ENCODE results near the gene OLAH.

Gene OLAH

DNA sequence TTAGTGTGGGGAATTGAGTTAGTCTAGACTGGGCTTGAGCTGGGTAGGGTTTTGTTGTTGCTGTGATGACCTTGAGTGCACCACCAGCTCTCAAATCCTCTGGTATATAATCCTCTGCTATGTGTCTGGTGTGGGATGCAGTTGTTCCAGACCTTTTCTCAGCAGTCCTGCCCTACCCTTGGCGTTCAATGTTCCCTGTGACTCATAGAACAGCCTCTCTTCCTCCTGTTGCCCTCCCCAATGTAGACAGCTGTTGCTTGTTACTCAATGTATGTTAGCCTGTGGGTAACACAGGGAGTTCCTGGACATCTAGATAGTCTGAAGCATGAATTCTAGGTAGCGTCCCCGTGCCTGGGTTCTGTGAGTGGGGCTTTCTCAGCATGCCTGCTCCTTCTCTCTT, 25.1 kb downstream of the OLAH start:
- H3K27ac ChIP-seq: no peak overlapping the region

DNA sequence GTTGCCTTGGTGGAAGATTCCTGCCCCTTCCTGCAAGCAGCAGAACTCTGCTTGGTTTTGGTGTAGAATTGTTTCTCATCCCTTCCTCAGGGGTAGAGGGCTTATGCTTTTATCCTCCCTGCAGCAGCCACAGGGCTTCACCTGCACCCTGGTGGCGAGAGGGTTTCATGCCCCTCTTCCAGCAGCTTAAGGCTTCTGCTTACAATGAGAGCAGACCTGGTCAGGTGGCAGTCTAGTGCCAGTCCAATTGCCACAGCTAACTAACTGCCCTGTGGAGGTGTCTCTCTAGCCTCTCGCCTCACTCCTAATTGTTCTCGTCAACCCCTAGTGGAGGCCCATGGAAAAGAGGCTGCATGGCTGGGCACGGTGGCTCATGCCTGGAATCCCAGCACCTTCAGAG, 25.5 kb downstream of the OLAH start:
- no peak for DNase-seq (ENCODE audit: low read depth, low spot score)
- H3K27ac ChIP-seq: no peak overlapping the region

More for the DNA sequence above, 25.1 kb downstream of the OLAH start:
- peak; percentile 33 for DNase-seq (ENCODE audit: low read depth, low spot score)

DNA sequence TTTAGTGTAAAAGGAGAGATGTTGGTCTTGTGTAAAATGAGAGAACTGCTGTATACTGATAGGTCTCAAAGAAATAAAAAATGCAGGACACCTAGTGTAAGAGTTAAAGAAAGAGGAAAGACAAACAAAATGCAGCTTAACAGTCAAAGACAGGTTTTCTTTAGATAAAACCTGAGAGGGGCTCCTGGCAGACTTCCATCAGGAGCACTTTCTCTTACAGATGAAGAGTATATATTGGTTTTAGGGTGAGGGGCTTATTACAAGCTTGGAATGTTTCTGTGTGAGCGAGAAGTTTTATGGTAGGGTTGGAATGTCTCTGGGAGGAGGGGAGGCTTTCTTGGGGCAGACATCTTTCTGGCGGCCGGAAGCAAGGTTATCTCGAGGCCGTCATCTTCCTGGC, 28.6 kb downstream of the OLAH start:
- DNase-seq (ENCODE audit: low read depth, low spot score): no peak
- H3K27ac ChIP-seq: no peak overlapping the region

DNA sequence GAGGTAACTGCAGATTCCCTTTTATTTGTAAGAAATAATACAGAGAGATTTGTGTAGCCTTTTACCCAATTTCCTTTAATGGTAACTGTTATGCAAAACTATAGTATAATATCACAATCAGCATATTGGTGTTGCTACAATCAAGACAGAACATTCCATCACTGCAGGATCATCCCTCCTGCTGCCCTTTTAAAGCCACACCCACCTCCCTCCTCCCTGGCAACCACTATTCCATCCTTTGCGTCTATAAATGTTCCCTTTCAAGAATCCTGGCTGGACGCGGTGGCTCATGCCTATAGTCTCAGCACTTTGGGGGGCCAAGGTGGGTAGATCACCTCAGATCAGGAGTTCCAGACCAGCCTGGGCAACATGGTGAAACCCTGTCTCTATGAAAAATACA, 31.7 kb downstream of the OLAH start:
- no peak for DNase-seq (ENCODE audit: low read depth, low spot score)
- no peak overlapping the region for H3K27ac ChIP-seq

DNA sequence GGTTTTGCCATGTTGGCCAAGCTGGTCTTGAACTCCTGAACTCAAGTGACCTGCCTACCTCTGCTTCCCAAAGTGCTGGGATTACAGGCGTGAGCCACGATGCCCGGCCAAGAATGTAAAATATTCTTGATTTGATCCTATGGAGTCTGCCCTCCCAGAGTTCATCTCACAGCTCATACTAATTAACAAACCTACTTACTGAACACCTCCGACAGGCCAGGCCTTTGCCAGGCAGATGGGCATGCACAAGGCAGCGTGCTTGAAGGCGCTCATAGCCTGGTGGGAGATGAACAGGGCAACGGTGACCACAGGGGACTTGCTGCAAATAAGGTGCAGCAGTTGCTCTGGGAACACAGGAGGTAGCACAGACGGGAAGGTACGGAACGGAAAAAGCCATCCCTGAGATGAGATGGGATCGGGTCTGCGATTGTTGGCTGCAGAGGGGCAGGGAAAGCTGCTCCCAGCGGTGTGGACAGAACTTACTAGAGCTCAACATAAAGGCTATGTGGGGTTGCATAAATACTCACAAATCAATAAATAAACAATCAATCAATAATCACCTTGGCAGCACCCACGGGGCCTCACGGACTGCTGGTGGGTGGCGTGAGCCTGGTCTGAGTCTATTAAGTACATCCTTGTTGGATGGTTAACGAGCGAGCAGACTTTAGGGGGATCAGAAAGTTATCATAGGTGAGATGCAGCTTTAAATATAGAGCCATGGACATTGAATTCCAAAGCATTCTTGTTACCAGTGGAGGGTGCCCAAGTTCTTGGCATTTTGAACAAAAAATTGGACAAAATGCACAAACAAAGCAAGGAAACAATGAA, 40.1 kb downstream of the OLAH start:
- DNase-seq (ENCODE audit: low read depth, low spot score): no peak
- no peak overlapping the region for H3K27ac ChIP-seq

DNA sequence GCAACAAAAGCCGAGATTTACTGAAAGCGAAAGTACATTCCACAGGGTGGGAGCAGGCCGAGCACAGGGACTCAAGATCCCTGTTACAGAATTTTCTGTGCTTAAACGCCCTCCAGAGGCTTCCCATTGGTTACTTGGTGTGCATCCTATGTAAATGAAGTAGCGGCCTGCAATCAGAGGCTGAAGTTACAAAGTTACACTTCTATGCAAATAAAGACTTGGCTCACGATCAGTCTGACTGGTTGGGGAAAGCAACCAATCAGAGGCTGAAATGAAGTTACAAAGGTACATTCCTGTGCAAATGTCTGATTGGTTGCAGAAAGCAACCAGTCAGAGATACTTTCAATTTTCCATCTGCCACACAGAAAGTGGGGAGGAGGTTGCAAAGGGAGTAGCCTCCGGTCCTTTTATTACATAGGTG, 40.8 kb downstream of the OLAH start:
- peak; percentile 84 for DNase-seq (ENCODE audit: low read depth, low spot score)
- peak overlapping the region; percentile 12 for H3K27ac ChIP-seq

DNA sequence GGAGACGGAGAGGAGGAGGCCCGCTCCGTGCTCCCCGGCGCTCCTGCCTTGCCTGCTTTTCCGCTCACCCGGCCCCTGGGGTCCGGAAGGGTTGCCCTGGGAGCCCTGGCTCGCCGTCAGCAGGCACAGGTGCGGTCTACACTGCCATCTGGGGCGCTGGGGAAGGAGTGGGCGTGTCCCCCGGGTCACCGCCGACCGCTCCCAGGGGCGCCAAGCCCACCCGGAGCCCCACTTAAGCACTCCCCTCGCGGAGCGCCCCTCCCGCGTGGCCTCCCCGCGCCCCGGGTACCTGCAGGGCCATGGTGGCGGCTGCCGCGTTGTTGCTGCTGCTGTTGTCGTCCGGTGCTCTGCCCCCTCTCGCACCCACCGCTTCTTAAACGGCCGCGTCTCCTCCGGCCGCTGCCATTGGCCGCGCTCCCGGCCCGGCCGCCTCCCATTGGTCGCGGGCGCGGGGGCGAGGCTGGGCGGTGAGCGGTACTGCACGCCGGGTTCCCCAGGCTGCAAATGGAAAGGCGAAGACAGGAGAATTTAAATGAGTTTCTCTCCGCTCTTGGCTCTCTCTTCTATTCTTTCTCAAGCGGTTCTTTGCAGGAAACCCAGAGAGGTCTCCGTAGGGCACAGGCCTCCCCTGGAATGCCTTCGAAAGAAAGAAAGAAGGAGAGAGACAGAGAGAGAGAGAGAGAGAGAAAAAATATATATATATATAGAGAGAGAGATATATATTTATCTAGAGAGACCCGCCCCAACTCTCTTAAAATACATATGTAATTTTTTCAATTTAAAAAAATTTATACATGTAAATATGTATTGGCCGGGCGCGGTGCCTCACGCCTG, 44.9 kb downstream of the OLAH start, which contains the start of gene ACBD7:
ACBD7 (minus strand) TSS at position 349 of the 834 bp plus-strand sequence; CDS start at position 301, 48 bp downstream.
- DNase-seq (ENCODE audit: low read depth, low spot score): no peak
- H3K27ac ChIP-seq: no peak within 1 kb of the TSS

DNA sequence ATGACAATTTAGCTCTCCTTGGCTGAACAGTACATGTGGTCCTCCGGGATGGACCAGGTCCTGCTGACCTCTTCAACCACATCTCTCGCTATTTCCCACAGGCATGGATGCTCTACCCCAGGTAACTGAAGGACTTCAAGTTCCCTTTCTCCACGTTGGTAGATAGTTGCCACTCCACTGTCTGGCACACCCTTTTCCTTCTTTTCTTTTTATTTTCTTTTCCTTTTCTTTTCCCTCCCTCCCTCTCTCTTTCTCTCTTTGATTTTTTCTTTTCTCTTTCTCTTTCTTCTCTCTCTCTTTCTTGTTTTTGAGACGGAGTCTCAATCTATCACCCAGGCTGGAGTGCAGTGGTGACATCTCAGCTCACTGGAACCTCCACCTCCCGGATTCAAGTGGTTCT, 47.7 kb downstream of the OLAH start:
- DNase-seq (ENCODE audit: low read depth, low spot score): no peak
- no peak overlapping the region for H3K27ac ChIP-seq

DNA sequence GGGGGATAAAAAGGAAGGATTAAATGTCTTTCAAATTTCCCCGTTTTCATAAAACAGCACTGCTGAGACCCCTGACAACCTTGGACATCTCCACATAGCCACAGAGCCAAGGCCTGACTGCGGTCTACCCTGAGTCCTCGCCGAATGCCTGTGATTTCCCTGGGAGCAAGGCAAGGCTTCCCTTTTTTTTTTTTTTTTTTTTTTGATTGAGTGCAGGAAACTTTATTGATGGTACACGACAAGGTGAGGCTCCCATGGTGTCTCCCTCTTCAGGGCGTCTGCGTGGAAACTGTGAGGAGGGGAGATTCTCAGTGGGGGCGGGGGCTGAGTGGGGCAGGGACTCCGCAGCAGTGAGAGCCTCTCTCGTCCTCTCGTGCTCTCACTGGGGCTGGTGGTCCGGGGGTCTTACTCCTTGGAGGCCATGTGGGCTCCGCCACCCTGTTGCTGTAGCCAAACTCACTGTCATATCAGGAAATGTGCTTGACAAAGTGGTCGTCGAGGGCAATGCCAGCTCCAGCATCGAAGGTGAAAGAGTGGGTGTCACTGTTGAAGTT, 49.2 kb downstream of the OLAH start:
- DNase-seq (ENCODE audit: low read depth, low spot score): no peak
- H3K27ac ChIP-seq: no peak overlapping the region

DNA sequence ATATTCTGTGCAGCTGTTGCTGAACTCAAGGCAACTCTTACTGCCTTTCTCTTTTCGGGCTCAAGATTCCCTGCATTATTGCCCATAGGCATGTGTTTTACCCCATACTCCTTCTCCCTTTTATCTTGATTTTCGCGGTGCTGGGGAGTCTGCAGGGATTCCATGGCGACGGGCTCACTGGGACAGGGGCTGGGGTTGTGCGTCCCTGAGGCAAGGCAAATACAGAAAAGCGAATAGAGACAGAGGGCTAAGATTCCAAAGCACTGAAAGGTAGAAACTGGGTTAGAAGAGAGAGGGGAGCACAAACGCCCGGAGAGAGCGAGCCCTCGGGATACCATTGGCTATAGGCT, 52.9 kb downstream of the OLAH start:
- H3K27ac ChIP-seq: peak overlapping the region; percentile 98
- no peak for DNase-seq (ENCODE audit: low read depth, low spot score)

DNA sequence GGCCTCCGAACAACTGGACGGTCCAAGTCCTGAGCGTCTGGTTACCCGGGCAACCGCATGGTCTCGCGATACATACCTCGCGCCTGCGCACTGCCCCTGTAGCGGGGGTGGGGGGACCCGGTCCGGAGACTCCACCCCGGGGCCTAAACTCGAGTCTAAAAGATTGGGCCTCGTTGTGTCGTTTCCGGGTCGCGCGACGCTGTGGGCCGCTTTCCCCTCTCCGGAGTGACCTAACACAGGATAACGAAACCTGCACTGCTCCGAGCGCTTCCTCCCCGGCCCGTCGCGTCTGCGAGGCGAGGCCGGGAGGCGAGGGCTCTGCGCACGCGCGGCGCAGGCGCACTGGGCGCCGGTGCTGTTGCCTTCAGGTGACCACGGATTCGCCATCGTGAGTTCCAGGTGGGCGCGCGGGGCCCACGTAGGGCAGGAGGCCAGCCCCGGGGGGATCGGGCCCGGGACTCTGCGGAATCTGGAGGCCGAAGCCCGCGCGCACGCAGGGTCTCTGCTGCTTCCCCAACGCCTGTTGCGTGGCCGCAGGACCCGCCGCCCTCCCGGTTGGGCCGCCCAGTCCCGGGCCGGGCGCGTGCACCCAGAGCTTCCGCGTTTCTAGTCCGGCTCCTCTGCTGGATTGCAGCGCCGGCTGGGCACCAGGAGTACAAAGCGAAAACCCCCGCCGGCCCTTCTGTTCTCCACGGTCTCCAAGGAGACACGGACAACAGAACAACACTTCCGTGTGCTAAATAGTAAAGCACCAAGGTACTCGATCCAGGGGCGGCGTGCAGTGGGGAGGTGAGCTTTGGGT, 53.5 kb downstream of the OLAH start, which contains the start of gene RPP38:
RPP38 (plus strand) TSS at position 345 of the 802 bp plus-strand sequence. CDS start 5,960 bp downstream, outside the sequence.
- DNase-seq (ENCODE audit: low read depth, low spot score): peak; percentile 60
- H3K27ac ChIP-seq: peak within 1 kb of the TSS; percentile 98

DNA sequence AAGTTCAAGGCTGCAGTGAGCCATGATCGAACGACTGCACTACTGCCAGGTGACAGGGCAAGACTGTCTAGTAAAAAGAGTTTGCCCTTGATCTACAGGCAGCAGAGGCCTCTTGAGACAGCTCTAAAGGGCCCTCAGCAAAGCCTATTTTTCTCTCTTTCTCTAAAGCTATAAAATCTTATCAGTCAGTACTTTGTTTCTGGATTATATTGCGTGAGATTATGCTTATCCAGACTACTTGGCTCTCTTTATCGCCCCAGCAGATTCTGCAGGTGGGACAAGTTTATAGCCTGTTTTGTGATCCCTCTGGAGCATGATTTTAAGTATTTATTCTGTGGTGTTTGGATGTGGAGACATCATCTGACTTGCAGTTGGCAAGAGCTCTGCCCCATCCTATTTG, 56.1 kb downstream of the OLAH start:
- H3K27ac ChIP-seq: no peak overlapping the region
- DNase-seq (ENCODE audit: low read depth, low spot score): no peak

DNA sequence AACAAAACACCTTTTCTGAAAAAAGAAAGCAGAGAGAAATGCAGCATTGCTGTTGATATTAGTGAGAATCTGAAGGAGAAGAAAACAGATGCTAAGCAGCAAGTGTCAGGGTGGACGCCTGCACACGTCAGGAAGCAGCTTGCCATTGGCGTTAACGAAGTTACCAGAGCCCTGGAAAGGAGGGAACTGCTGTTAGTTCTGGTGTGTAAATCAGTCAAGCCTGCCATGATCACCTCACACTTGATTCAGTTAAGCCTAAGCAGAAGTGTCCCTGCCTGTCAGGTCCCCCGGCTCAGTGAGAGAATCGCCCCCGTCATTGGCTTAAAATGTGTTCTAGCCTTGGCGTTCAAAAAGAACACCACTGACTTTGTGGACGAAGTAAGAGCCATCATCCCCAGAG, 59.8 kb downstream of the OLAH start:
- no peak for DNase-seq (ENCODE audit: low read depth, low spot score)
- no peak overlapping the region for H3K27ac ChIP-seq

DNA sequence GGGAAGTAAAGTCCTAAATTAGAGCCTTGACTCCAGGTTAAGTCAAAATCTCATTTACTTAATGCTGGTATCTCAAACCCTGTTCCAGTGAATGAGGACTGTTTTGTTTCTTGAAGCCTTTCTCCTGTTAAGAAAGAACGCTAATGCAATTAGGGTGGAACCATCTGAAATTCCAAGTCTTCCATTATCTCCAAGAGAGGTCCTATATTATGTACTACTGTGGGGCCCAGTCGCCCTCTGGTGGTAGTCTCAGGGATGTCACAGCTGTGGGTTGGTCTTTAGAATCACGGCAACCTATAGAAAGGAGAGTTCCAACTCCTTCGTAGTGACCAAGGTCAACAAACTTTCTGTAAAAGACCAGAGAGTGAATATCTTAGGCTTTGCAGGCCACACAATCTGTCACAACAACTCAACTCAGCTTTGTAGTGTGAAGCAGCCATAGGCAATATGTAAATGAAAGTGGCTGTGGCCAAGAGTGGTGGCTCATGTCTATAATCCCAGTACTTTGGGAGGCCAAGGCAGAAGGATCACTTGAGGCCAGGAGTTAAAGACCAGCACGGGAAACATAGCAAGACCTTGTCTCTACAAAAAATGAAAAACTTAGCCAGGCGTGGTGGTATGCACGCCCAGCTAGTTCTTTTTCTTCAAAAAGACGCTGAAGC, 62.7 kb downstream of the OLAH start:
- H3K27ac ChIP-seq: peak overlapping the region; percentile 29
- DNase-seq (ENCODE audit: low read depth, low spot score): no peak

DNA sequence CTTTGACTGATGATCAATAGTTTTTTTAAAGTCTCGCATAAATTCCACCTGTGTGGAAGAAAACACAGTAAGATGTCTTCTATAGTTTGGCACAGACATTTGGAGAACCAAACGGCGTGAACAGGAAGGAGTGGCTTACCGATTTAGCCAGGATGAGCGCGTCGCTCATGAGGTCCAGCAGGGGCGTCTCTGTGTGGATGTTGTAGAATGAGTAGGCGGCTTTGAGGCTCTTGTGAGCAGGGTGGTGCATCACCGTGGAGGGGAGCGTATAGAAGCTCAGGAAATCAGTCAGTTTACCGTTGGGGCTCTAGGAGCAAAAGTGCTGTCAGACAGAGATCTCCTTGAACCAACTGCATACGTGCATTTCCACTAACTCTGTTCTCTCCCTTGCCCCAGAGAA, 68.9 kb downstream of the OLAH start:
- no peak for DNase-seq (ENCODE audit: low read depth, low spot score)
- H3K27ac ChIP-seq: no peak overlapping the region

DNA sequence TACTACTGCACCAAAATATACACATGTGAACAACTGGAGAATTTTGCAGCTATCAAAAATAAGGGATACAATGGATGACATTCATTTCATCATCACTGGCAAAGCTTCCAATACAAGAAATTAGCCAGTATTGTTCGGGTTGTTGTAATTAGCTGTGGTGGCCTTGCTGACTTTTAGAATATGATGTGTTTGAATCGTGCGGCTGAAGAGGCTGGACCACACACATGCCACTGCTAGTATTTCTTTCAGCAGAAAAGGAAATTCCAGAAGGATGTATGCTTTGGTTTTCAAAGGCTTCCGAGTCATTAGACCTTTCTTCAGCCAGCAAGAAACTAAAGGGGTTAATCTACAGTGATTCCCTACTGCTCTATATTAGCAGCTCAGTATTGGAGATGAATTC, 70.0 kb downstream of the OLAH start:
- no peak for DNase-seq (ENCODE audit: low read depth, low spot score)
- no peak overlapping the region for H3K27ac ChIP-seq

DNA sequence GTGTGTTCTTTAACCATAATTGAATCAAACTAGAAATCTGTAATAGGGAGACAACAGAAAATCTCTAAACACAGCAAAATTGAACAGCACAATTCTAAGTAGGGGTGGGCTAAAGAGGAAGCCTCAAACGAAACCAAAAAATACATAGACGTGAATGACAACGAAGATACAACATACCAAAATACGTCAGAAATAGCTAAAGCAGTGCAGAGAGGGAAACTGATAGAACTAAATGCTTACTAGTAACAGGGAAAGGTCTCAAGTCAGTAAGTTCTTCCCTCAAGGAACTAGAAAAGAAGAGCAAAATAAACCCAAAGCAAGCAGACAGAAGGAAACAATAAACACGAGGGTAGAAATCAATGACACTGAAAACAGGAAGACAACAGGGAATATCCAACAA, 72.5 kb downstream of the OLAH start:
- no peak overlapping the region for H3K27ac ChIP-seq
- DNase-seq (ENCODE audit: low read depth, low spot score): no peak

DNA sequence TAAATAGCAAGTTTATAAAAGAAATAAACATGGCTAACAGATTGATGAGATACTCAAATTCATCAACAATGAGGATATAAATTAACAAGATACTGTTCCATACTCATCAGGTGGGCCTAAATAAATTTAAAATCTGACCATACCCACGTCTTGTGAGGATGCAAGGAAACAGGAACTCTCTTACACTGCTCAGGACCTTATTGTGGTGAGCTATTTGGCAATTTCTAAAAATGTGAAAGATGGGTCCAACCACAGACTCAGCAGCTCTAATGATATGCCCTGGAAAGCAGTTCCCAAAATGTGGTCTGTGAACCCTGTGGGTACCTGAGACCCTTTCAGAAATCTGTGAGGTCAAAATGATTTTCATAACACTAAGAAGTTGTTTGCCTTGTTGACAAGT, 74.9 kb downstream of the OLAH start:
- DNase-seq (ENCODE audit: low read depth, low spot score): no peak
- H3K27ac ChIP-seq: no peak overlapping the region

DNA sequence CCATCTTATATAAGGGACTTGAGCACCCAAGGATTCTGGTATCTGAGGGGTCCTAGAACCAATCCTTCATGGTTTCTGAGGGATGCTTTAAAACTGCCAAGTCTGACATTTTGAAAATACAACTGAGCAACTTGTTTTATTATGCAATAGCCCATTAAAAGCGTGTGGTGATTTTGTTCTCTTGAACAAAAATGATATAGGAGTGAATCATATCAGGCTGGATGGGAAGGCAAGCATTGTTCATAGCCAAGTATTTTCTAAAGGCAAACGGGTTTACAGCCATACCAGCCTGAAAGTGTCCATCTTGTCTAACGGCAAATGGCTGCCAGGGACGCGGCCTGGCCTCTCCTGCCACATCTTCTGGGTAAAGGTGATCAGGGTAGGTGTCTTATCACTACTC, 76.8 kb downstream of the OLAH start:
- DNase-seq (ENCODE audit: low read depth, low spot score): peak; percentile 41
- peak overlapping the region; percentile 44 for H3K27ac ChIP-seq

DNA sequence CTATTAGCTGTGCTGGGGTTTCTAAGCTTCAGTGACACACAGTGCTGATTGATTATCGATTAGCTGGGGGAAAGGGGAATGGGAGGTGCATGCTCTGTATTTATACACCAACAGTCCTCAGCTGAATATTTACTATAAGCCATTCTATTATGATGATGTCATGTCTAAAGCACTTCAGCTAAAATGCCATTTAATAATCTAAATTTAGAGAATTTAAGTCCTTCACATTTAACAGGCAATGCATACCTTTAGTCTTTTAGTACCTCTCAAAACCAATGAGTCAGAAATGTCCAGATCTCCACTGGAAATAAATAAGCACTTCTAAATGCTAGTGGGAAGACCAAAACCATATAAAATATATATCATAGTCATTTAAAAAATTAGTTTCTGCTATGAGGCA, 78.0 kb downstream of the OLAH start:
- no peak for DNase-seq (ENCODE audit: low read depth, low spot score)
- no peak overlapping the region for H3K27ac ChIP-seq

Data from epithelial cell of prostate (primary cell).